Activated T-cell treated with anti-CD3 and anti-CD28 coated beads, Interleukin-2, amount 50 U/mL, for 4 hours (primary cell): ENCODE results near the gene AATK. TPM values are rescaled to one million over a fixed set of nuclear protein-coding genes. Genes with fewer than 3 reads are reported as not detected.

ENCODE experiments used
- ATAC-seq, 2 donors: fragments of 200-7000 bp; cut with Tn5 transposase; one replicate each; pipeline ENCODE4 v1.10.0; 2021
- DNase-seq: peaks from one replicate; pipeline ENCODE4 v3.0.0-alpha.2; 2020
- H3K27me3 Mint-ChIP-seq: one replicate; pipeline ENCODE4 v1.8.0; 2021; ENCODE audit warnings: low read depth, mixed read lengths
- H3K36me3 Mint-ChIP-seq: one replicate; pipeline ENCODE4 v1.8.0; 2022; ENCODE audit warnings: mixed read lengths; ENCODE audit not compliant: insufficient read depth
- H3K4me1 Mint-ChIP-seq: one replicate; pipeline ENCODE4 v1.8.0; 2021; ENCODE audit warnings: low read depth, mixed read lengths
- H3K4me3 Mint-ChIP-seq: one replicate; pipeline ENCODE4 v1.8.0; 2021; ENCODE audit warnings: mild to moderate bottlenecking, moderate library complexity, mixed read lengths
- H3K9me3 Mint-ChIP-seq: one replicate; pipeline ENCODE4 v1.8.0; 2021; ENCODE audit warnings: mixed read lengths
- total RNA-seq, 3 donors: library from RNA; stranded (reverse); gene quantifications; one replicate each; pipeline ENCODE4 v1.2.1, GENCODE V29; 2021

The AATK gene
- total RNA-seq, 3 donors from 2014 or later, result 0.46 to 3.8 (median 0.87) TPM

DNA sequence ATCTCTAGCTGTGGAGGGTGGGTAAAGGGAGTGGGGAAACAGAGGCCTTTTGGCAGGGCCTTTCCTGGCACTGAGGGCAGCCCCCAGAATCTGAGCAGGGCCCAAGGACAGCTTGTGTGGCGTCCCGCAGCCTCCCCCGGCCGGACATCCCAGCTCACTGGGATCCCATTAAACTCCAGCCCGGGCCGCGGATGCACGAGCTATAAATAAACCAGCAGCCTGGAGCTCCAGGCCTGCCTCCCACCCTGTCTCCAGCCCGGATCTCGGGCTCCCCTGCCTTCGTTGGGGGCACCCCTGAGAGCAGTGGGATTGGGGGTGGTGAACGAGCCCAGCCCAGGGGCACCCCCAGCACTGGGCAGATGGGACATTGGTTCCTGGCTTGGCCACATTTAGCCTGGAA lies 13.8 kb upstream of the AATK start:
- no peaks in the 10 kb centered on the region for H3K36me3 Mint-ChIP-seq
- ATAC-seq, result no peak
- peaks cover 4% of the 10 kb centered on the region for H3K27me3 Mint-ChIP-seq
- no peak overlapping the region for H3K4me3 Mint-ChIP-seq
- H3K4me1 Mint-ChIP-seq, result no peaks in the 10 kb centered on the region
- H3K9me3 Mint-ChIP-seq, result no peaks in the 10 kb centered on the region
- no peak for DNase-seq

DNA sequence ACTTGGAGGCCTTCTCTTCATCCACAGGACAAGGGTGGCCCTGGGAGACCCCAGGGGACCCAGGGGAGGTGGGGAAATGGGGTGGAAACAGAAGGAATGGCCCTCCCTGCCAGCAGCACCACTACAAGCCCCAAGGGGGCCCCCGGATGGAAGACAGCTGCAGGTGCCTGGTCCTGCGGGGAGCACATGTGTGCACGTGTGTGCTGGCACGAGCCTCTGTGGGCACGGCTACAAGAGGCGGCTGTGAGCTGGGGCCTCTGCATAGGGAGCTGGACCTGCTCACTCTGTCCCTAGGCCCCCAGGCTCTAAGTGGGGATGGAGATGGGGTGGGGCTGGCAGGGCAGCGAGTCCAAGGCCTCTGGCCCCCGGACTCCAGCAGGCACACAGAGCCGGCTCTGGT lies 13.2 kb upstream of the AATK start:
- no peaks in the 10 kb centered on the region for H3K4me1 Mint-ChIP-seq
- H3K36me3 Mint-ChIP-seq, result no peaks in the 10 kb centered on the region
- H3K9me3 Mint-ChIP-seq, result no peaks in the 10 kb centered on the region
- peaks cover 1% of the 10 kb centered on the region for H3K27me3 Mint-ChIP-seq
- no peak overlapping the region for H3K4me3 Mint-ChIP-seq
- ATAC-seq (no peak), DNase-seq (no peak)

DNA sequence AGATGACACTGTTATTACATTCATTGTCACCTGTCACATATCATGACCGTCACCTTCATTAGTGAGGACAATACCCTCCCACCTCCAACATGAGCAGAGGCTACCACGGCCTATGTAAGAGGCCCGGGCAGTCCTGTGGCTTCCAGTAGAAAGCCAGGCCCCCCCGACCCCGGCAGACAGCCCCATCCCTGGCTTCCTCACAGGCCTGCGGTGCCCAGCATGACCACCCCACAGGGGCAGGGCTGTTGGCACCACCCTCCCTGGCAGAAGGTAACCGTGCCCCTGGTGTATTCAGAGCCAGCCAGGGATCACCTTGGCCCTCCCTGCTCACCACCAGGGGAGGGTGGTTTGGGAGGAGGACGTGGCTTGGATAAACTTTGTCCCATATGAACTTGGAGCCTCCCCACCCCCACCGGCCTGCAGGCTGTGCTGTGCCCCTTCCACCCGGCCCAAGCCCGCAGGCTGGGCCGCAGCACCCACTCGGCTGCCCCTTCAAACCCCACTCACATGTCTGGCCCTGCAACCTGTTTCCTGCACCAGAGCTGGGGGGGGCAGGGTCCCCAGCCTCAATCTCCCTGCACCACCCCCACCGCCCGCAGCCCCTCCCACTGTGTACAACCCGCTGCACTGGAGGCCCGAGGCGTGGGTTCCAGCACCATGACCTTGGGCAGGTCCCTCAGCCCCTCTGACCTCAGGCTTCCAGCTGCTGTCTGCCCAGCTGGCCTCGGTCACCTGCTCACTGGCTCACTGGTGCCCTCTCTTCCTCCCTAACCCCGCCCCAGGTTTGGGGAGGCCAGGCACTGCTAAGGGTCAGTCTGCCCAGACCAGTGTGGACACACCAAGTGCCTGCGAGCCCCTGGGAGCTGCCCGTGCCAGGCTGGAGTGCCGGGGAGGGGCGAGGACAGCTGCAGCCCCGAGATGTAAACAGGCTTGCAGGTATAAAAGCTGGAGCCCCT lies 12.4 kb upstream of the AATK start:
- ATAC-seq (no peak), DNase-seq (no peak)
- H3K9me3 Mint-ChIP-seq, result no peaks in the 10 kb centered on the region
- H3K4me1 Mint-ChIP-seq, result no peaks in the 10 kb centered on the region
- H3K27me3 Mint-ChIP-seq, result no peaks in the 10 kb centered on the region
- H3K36me3 Mint-ChIP-seq, result no peaks in the 10 kb centered on the region
- no peak overlapping the region for H3K4me3 Mint-ChIP-seq

DNA sequence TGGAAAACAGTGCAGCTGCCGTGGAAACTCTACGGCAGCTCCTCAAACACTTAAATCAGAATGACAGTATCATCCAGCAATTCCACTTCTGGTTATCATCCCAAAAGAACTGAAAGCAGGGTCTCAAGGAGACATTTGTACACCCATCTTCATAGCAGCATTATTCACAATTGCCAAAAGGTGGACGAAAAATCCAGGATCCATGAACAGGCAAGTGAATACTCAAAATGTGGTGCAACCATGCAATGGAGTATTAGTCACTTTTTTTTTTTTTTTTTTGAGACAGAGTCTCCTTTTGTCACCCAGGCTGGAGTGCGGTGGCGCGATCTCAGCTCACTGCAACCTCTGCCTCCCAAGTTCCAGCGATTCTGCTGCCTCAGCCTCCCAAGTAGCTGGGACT lies 10.6 kb upstream of the AATK start:
- Mint-ChIP-seq H3K36me3 (no peaks in the 10 kb centered on the region), H3K9me3 (no peaks in the 10 kb centered on the region), H3K27me3 (no peaks in the 10 kb centered on the region), H3K4me1 (no peaks in the 10 kb centered on the region), H3K4me3 (no peak overlapping the region)
- ATAC-seq (no peak), DNase-seq (no peak)

DNA sequence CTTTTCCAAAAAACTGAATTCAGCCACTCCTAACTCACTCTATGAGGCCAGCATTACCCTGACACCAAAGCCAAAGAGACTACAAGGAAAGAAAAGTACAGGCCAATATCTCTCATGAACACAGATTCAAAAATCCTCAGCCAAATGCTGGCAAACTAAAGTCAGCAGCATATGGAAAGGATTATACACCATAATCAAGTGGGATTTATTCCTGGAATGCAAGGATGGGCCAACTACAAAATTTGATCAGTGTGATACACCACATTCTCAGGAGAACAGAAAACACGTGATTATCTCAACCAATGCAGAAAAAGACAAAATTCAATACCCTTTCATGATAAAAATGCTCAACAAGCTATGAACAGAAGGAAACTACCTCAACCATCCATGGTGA lies 7.7 kb upstream of the AATK start:
- Mint-ChIP-seq H3K36me3 (no peaks in the 10 kb centered on the region), H3K27me3 (no peaks in the 10 kb centered on the region), H3K9me3 (no peaks in the 10 kb centered on the region), H3K4me1 (no peaks in the 10 kb centered on the region), H3K4me3 (no peak overlapping the region)
- no peak for DNase-seq
- ATAC-seq, result no peak

DNA sequence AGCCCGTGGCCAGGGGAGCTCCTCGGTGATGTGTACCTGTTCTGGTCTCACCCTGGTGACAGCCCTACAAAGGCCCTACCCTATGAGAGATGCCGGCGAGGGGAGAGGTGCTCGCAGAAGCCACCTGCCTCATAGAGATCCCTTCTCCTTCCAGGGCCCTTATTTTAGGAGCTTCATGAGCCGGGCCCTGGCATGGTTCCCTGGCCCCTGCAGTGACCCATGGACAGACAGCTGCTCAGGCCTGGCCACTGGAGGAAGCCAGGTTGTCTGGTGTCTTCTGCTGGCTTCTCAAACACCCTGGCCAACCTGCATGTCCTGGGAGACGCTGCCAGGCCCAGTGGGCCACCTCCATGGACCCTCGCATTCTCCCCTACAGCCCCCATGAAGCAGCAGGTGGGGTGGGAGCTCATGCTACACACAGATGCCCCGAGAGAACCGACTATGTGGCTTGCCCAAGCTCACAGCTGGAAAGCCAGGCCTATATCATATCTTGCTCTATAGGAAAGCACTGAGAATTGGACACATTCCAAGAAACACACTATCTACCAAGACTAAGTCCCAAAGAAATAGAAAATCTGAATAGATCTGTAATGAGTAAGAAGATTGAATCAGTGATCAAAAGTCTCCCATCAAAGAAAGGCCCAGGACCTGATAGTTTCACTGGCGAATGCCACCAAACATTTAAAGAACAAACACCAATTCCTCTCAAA lies 7.2 kb upstream of the AATK start:
- ATAC-seq (no peak), DNase-seq (no peak)
- no peaks in the 10 kb centered on the region for H3K4me1 Mint-ChIP-seq
- no peak overlapping the region for H3K4me3 Mint-ChIP-seq
- no peaks in the 10 kb centered on the region for H3K9me3 Mint-ChIP-seq
- H3K27me3 Mint-ChIP-seq, result no peaks in the 10 kb centered on the region
- no peaks in the 10 kb centered on the region for H3K36me3 Mint-ChIP-seq

DNA sequence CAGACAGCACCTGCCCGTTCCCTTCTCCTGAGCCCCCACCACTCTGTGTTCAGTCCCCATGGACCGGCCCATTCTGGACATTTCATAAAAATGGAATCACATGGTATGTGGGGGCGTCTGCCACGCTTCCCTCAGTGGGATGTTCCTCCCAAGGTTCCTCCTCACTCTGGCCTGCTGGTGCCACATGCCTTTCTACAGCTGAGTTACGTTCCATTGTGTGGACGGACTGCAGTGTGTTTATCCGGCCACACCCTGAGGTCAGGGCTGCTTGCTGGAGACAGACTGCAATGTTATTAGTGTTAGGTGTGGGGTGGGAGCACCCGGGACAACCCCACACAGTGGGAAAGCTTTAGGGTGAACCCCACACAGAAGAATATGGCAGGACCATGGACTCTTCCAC lies 5.9 kb upstream of the AATK start:
- DNase-seq, result no peak
- no peaks in the 10 kb centered on the region for H3K36me3 Mint-ChIP-seq
- no peak overlapping the region for H3K4me3 Mint-ChIP-seq
- ATAC-seq, result no peak
- H3K27me3 Mint-ChIP-seq, result peaks cover 7% of the 10 kb centered on the region
- no peaks in the 10 kb centered on the region for H3K9me3 Mint-ChIP-seq
- H3K4me1 Mint-ChIP-seq, result peaks cover 2% of the 10 kb centered on the region

DNA sequence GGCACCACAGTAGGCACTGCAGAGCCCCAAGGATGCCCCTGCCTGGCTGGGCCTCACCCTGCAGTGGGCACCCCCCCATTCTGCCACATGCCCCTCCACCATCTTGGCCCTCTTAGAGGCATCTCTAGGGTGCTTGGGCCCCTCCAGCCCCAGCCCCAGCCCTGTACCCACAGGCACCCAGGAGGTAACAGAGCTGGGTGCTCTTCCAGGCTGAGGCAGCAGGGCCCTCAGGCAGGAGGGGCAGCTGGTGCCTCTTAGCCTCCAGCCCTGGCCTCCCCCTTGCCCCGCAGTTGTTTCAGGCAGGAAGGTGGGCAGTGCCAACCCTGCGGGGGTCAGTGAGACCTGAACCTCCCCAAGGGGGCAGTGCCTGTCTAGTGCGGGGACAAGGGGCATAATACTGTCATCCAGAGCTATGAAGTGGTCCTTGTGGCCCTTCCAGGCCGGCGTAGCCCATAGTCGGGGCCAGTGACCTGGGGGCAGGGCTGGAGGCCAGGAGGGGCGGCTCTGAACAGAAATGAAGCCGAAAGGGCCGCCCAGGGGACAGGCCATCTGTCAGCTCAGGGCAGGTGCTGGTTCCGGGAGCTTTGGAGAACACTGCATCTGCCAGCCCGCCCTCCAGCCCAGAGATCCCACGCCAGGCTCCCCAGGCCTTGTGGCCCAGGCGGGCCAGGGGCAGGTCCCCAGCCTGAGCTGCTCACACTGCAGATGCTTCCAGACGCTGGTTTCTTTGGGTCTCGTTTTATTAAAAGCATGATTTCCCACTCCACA lies 4.9 kb upstream of the AATK start:
- Mint-ChIP-seq H3K9me3 (no peaks in the 10 kb centered on the region), H3K27me3 (peaks cover 7% of the 10 kb centered on the region), H3K4me1 (peaks cover 2% of the 10 kb centered on the region), H3K4me3 (no peak overlapping the region), H3K36me3 (no peaks in the 10 kb centered on the region)
- ATAC-seq (no peak), DNase-seq (no peak)

DNA sequence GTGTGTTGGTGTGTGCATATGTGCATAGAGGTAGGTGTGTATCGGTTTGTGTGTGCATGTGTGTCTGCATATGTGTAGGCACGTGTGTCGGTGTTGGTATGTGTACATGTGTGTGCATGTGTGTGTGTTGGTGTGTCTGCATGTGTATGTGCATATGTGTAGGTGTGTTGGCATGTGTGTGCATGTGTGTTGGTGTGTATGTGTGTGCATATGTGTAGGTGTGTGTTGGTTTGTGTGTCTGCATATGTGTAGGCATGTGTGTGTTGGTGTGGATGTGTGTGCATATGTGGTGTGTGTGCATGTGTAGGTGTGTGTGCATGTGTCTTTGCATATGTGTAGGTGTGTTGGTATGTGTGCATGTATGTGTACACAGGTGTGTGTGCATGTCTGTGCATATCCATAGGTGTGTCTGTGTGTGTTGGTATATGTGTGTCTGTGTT lies 3.9 kb upstream of the AATK start:
- no peak for DNase-seq
- Mint-ChIP-seq H3K4me1 (peaks cover 2% of the 10 kb centered on the region), H3K4me3 (no peak overlapping the region), H3K27me3 (peaks cover 7% of the 10 kb centered on the region), H3K36me3 (no peaks in the 10 kb centered on the region), H3K9me3 (no peaks in the 10 kb centered on the region)
- no peak for ATAC-seq

DNA sequence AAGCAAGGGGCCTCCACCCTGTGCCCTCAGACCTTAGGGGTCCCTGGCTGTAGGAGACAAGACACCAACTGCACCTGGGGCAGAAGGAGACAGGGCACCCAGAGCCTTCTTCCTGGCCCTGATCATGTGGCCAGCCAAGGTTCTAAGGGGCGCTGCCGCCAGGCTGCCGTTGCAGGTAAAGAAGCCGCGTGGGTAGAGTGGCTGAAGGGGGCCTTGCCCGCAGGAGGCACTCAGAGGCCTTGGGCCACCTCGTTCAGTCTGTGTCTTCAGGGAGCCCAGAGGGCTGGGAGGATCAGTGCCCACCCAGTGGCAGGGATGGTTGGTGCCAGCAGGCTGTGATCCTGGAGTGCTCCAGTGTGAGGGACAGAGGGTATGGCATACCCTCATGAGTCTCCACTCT lies 1.6 kb upstream of the AATK start:
- peaks cover 4% of the 10 kb centered on the region for H3K4me1 Mint-ChIP-seq
- no peak for ATAC-seq
- H3K4me3 Mint-ChIP-seq, result peak overlapping the region; percentile 68
- no peaks in the 10 kb centered on the region for H3K9me3 Mint-ChIP-seq
- DNase-seq, result no peak
- H3K36me3 Mint-ChIP-seq, result no peaks in the 10 kb centered on the region
- H3K27me3 Mint-ChIP-seq, result peaks cover 24% of the 10 kb centered on the region

DNA sequence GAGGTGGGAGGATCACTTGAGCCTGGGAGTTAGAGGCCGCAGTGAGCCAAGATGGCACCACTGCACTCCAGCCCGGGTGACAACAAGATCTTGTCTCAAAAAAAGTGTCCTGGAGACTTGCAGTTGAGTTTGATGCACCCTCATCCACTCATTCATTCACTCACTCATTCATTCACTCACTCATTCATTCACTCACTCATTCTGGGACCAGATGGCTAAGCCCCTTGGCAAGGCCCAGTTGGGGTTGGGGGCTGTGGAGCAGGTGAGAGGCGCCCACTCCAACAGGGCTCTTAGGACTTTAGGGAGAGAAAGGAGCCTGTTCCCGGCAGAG lies 1.1 kb upstream of the AATK start:
- DNase-seq, result no peak
- H3K27me3 Mint-ChIP-seq, result peaks cover 24% of the 10 kb centered on the region
- no peak for ATAC-seq
- no peaks in the 10 kb centered on the region for H3K9me3 Mint-ChIP-seq
- peak overlapping the region; percentile 68 for H3K4me3 Mint-ChIP-seq
- no peaks in the 10 kb centered on the region for H3K36me3 Mint-ChIP-seq
- peaks cover 4% of the 10 kb centered on the region for H3K4me1 Mint-ChIP-seq

DNA sequence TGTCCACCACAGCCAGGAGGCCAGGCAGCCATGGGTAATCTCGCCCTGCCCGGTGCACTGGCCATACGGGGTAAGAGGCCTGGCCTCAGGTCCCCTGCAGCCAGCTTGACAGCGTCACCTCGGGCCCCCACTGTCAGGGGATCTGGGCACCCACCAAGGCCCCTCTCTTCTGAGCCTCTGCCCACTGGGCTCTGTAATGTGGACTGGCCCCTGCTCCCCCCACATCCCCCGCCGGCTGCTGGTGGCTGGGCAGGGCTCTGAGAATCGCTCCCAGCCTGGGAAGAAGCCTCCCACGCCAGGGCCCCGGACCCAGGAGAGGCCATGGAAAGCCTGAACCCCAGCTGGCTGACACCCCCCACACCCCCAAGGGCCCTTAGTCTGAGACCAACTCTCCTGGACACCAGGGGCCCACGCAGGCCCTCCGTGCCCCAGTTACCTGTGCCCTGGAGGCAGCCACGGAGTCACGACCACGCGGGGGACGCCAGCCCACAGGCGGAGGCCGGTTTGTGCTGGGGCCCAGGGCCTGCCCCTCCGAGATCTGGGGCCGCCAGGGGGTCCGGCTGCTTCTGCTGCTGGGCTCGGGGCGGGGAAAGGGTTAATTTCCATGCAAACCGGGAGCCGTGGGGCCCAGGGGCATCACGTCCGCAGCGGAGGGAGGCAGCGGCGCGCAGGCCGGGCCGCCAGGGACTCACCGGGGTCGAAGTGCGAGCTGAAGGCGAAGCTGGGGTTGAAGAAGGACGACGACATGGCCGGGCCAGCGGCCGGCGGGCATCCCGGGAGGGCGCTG lies 582 bp downstream of the AATK start, which contains the start of gene PVALEF:
PVALEF (plus strand) TSS at position 262 of the 787 bp plus-strand sequence. CDS start 15,720 bp downstream, outside the sequence.
- Mint-ChIP-seq H3K4me3 (peak within 1 kb of the TSS; percentile 48), H3K9me3 (no peaks in the 10 kb centered on the region), H3K36me3 (no peaks in the 10 kb centered on the region), H3K4me1 (peaks cover 8% of the 10 kb centered on the region), H3K27me3 (peaks cover 32% of the 10 kb centered on the region)
- DNase-seq, result no peak
- ATAC-seq, result no peak

DNA sequence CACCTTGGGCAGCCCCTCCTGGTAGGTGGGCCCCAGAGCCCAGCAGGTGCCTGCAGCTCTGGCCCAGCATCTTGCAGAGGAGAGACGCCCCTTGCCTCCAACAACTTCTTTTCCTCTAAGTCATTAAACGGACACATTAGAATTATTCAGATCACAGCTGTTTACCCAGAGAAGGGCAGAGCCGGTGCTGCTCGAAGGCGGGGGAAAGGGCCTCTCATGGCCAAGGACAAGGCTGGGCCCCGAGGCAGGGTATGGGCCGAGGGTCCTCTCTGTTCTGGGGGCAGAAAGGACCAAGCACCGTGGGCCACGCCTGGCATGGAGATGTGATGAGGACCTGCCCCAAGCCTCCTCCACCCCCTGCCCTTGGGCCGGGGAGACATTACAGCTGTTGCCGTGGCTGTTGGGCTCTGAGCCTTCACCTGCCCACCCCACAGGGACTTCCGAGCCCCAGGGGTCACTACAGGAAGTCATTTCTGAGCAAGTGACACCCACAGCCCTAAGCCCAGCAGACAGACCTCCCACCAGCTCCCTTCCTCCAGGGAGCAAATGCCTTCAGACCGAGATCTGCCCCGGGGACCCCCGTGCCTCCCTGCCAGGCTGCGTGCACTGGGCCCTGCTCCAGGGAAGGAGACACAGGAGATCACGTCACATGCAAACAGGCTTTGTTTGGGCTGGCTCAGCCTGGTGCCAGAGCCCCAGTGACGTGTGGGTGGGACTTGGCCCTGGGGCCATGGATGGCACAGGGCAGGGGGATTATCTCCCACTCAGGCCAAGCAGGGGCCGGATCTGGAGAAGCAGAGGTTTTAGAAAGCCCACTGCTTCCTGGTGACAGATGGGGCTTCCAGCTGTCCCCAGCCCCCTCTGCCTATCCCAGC lies 1.4 kb downstream of the AATK start:
- H3K4me1 Mint-ChIP-seq, result peaks cover 8% of the 10 kb centered on the region
- H3K4me3 Mint-ChIP-seq, result peak overlapping the region; percentile 20
- no peaks in the 10 kb centered on the region for H3K9me3 Mint-ChIP-seq
- ATAC-seq (no peak), DNase-seq (no peak)
- H3K27me3 Mint-ChIP-seq, result peaks cover 32% of the 10 kb centered on the region
- H3K36me3 Mint-ChIP-seq, result no peaks in the 10 kb centered on the region
